Measurements from ENCODE around the gene DERL3. TPM values are rescaled to one million over a fixed set of nuclear protein-coding genes. Genes with fewer than 3 reads are reported as not detected.
"Not testable (repeated sequence)": the region's sequence is repeated elsewhere in the genome, so short reads cannot be mapped to it uniquely, and the experiment has no call there.

Gene DERL3
- not detected in 2 replicates for total RNA-seq (2014; rRNA removed; shearing (Covaris generic))
- not detected in 2 replicates for polyA plus RNA-seq (2015; cell fraction: cytosol; rRNA removed)
- polyA plus RNA-seq (2015; cell fraction: nucleus; rRNA removed): not detected in 2 replicates

DNA sequence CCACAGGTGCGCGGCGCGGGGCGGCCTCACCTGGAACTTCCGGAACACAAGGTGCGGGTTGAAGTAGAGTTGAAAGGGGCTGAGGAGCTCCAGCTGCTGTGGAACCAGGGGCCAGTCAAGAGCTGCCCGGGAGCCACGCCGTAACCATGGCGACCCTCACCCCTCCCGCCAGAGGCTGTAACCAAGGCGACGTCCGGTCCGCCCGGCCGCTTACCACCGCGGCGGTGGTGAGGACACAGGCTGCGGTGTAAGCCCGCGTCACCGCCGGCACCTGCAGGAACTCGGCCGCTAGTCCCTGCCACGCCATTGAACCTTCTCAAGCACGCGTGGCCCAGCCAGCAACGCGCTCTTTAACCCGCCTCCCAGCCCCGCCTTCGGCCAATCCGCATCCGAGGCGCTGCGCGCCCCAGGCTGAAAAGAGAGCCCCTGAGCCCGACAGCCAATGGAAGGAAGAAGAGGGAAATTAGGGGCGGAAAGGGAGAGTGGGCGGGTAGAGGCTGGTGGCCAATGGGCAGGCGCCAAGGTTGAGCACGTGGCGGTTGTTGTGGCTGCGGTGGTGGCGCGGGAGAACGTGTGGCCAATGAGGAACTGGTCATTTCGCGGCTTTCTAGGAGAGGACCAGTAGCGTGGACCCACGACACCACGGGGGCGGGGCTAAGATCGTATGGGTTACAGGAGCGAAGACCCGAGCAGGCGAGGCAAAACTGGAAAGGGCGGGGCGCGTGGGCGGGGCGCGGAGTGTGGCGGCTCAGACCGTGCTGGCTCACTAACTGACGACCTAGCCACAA, at the start of gene DERL3:
TSS of gene DERL3 (minus strand) at position 326 of the 788 bp plus-strand sequence. CDS start at position 307, 19 bp downstream.
- no peak for DNase-seq (ENCODE audit: low read depth)

DNA sequence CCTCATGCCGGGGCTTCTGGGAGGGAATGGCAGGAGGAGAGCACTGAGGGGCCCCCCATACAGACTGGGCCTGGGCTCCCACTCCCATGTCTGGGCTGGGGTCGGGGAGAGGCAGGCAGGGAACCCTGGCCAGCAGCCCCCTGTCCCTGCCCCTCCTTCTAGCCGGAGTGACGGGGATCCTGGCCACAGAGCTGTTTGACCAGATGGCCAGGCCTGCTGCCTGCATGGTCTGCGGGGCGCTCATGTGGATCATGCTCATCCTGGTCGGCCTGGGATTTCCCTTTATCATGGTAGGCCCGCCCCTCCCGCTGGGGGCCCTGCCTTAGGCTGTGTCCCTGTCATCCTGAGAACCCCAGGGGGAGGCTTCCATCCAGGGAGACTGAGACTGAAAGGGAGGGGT, 45.3 kb upstream of the DERL3 start:
- no peak for DNase-seq (ENCODE audit: low read depth)

DNA sequence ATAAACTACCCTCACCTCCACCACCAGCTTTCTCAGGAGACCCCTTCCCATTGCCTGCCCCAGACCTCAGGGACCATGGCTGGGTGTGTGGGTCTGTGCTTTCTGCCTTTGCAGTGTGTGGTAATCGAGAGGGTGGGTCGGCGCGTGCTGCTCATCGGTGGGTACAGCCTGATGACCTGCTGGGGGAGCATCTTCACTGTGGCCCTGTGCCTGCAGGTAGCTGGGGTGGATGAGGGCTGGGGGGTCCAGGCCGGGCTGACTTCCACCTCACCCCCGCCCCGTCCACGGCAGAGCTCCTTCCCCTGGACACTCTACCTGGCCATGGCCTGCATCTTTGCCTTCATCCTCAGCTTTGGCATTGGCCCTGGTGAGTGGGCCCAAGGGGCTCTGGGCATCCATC, 44.9 kb upstream of the DERL3 start:
- no peak for DNase-seq (ENCODE audit: low read depth)

DNA sequence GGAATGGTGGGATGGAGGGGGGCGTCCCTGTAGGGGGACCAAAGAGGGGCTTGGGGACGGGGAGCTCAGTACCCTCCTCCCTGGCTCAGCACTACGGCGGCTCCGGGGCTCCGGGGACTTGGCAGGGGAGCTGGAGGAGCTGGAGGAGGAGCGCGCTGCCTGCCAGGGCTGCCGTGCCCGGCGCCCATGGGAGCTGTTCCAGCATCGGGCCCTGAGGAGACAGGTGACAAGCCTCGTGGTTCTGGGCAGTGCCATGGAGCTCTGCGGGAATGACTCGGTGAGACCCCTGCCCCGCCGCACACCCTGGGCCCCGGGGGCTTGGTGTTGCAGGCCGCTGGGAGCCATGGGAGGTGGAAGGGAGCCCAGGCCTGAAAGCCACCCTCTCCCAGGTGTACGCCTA, 43.6 kb upstream of the DERL3 start:
- DNase-seq (ENCODE audit: low read depth): no peak

DNA sequence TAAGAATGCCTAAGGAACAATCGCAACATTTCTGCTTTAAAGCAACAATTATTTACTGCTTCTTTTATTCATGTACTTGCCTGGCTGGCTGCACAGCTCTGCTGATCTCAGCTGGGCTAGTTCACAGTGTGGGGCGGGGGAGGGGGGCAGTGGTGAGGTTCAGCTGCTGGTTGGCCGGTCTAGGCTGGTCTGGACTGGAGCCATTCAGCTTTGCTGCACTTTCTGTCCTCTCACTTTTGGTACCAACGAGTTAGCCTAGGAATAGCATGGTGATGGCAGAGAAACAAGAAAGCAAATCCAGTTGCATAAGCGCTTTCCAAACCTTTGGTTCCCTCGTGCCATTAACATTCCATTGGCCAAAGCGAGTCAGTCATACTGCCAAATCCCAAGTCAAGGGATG, 39.4 kb upstream of the DERL3 start:
- no peak for DNase-seq (ENCODE audit: low read depth)

DNA sequence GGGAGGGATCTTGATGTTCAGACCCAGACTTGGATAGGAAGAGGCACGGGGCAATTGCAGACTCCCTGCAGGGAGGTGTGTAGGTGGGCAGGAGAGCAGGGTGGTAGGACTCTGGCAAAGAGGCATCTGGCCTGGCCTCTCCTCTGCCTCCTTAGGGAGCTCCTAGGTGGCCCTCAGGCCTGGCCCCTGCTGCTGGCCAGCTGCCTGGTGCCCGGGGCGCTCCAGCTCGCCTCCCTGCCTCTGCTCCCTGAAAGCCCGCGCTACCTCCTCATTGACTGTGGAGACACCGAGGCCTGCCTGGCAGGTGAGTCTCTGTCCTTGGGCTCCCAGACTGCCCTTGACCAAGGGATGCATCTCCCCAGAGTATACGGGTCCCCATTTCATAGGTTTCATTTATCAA, 38.8 kb upstream of the DERL3 start:
- DNase-seq (ENCODE audit: low read depth): no peak

DNA sequence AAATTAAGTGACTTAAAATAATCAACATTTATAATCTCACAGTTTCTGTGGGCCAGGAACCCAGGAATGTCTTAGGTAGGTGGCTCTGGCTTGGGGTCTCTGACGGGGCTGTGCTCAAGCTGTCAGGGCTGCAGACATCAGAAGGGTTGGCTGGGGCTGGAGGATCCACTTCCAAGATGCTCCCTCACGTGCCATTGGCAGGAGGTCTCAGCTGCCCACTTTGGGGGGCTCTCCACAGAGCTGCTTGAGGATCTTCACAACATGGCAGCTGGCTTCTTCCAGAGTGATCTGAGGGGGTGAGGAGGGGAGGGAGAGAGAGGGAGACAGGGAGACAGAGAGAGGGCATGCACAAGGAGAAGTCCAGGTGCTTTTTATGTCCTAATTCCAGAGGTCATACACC, 37.0 kb upstream of the DERL3 start:
- DNase-seq (ENCODE audit: low read depth): no peak

DNA sequence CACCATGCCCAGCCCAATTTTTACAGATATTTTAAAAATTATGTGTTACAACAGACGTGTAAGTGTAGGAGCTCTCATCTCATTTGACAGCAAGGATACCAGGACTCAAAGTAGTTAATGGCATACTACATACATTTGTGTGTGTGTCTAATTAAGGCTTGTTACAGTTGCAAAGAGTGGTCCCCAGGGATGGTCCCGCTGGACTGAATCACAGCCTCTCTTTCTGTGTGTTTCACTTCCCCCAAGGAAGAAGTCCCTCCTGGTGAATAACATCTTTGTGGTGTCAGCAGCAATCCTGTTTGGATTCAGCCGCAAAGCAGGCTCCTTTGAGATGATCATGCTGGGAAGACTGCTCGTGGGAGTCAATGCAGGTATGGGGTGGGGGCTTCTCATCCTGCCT, 36.1 kb upstream of the DERL3 start:
- DNase-seq (ENCODE audit: low read depth): no peak

DNA sequence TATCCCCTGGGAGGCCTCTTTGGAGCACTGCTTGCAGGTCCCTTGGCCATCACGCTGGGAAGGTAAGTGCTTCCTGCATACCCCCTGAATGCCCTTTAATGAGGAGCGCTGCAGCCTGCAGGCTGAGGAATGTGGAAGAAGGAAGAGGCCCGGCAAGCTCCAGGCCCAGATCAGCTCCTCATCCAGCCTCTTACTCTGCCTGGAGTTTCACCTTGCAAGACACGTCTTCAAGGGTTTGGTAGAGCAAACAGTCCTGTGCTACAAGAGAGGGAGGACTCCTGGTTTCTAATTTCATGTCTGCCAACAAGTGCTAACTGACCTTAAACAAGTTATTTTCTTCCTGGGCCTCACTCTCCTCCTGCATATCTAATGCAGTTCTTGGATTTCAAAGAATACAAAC, 29.8 kb upstream of the DERL3 start:
- DNase-seq (ENCODE audit: low read depth): no peak

DNA sequence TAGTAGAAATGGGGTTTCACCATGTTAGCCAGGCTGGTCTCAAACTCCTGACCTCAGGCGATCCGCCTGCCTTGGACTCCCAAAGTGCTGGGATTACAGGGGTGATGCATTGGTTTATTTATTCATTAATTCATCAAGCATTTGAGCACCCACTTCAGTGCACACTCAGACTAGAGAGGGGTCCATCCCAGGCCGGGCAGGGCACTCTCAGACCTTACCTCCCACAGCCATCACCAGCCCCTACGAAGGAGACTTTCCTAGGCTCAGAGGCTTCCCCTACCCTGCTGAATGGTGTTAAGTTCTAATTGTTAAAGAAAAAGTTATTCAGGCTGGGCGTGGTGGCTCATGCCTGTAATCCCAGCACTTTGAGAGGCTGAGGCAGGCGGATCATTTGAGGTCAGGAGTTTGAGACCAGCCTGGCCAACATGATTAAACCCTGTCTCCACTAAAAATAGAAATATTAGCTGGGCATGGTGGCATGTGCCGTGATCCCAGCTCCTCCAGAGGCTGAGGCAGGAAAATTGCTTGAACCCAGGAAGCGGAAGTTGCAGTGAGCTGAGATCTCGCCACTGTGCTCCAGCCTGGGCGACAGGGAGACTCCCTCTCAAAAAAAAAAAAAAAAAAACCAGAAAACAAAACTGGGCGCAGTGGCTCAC, 25.8 kb upstream of the DERL3 start:
- DNase-seq (ENCODE audit: low read depth): not testable (repeated sequence)

DNA sequence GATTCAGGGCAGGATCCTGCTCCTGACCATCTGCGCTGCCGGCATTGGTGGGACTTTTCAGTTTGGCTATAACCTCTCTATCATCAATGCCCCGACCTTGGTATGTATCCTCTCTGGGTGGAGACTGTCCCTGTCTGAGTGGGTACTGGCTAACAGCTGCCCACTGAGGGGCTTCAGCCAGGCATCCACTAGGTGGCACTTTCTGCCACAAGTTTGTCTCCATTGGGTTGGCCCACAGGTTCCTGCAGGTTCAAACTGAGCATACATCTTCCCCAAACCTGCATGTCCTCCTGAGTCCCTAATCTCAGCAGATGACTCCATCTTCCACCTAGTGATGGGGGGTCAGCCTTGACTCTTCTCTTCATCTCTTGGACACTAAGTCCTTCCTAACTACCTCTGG, 23.3 kb upstream of the DERL3 start:
- DNase-seq (ENCODE audit: low read depth): peak; percentile 47

DNA sequence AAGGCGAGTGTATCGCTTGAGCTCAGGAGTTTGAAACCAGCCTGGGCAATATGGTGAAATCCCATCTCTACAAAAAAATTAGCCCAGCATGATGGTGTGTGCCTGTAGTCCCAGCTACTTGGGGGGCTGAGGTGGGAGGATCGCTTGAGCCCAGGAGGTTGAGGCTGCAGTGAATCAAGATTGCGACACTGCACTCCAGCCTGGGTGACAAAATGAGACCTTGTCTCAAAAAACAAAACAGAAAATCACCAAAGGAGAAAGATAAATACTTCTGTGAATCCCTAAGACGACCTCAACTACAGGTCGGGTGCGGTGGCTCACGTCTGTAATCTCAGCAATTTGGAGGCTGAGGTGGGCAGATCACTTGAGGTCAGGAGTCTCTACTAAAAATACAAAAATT, 21.4 kb upstream of the DERL3 start:
- not testable (repeated sequence) for DNase-seq (ENCODE audit: low read depth)

DNA sequence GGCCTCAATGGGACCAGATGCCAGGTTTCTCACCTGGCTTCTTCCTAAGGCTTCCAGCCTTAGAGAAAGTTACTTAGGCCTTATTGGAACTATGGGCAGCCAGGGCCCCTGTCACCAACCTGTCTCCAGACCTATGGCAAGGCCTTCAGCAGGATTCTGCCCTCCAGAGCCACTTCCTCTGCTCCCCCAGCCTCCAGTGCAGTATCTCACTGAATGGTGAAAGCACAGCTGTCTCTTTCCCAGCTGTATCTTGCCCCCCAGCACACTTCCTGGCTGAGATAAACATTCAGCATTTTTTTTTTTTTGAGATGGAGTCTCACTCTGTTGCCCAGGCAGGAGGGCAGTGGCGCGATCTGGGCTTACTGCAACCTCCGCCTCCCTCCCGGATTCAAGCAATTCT, 20.4 kb upstream of the DERL3 start:
- DNase-seq (ENCODE audit: low read depth): no peak

DNA sequence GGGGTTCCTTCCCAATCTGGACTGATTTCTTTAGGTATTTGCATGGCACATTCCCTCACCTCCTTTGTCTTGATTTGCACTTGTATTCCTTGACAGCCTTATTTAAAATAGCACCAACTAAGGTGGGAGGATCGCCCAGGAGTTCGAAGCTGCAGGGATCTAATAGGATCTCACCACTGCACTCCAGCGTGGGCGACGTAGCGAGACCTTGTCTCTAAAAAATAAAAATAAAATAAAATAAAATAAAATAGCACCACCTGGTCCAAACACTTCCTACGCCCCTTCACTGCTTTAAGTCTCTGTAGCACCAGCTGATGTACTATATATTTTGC, 19.6 kb upstream of the DERL3 start:
- DNase-seq (ENCODE audit: low read depth): no peak

DNA sequence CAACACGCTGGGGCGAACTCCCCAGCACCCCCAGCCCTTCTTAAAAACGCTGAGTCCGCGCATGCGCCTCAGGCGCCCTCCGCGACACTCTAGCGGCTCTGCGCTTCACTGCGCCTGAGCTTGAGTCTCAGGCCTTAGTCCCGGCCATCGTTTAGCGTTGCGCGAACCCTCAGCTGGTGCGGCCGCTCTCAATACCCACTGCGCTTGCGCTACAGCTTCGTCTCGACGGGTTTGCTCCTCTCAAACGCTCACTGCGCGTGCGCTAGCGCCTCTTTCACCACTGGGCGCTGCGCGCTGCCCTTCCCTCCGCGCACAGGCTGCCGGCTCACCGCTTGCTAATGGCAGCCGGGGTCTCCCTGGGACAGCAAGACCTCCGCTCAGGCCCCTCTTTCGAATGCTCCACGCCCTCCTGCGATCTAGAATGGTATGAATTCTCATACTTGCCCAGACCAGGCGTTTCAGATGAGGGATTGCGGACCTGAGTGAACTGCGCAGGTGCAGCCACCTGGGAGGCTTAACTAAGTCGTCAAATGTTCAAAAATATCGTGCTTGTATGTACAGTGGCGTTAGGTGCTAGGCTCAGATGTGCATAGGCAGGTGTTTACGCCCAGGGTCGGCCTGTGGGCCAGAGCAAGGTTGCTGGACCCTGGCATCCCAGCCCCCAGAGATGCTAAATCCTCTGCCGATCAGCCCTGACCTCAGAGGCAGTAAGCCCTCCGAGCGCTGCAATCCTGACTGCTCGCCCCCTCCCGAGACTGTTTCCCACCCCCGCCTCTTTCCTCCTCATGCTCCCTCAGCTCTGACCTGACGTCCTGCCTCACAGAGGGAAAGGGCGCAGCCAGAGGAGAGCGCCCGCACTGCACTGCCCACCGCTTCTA, 19.0 kb upstream of the DERL3 start, which contains the start of gene SLC2A11:
TSS of gene SLC2A11 (plus strand) at position 270 of the 878 bp plus-strand sequence. CDS start at position 395, 125 bp downstream.
- DNase-seq (ENCODE audit: low read depth): peak; percentile 91

DNA sequence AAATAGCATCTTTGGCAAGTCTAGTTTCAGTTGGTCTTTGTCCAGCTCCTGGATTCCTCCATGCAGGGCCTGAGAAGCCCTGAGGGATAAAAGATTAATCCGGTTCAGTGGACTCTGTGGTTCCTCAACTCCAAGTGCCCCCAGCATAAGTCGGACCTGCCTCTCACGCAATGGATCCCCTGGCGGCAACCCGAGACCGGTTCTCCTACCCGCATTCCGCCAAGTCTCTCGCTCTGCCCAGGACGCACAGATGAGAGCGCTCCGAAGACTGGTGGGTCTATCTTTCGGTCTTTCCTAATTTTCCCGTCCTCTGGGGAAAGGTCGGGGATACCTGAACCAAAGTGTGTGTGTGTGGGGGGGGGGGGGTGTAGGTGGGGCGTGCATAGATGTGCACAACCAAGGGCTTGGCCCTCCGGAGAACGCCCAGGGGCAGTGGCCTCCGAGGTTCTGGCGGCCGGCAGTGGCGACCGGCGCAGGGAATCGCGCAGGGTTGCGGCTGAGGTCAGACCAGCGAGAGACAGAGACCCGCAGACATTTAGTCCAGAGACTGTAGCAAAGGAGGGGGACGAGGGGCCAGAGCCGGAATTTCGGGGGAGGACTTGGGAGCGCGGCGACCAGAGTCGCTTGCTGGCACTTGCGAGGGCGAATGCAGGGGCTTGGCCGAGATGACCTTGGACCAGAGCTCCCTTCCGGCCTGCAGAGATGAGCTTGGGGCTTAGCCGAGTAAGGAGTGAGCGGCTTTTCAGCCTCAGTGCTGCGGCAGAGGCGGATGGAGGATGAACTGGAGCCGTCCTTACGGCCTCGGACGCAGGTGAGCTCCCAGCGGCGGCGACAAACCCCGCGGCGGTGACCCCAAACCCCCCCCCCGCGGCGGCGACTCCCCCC, 18.2 kb upstream of the DERL3 start:
- DNase-seq (ENCODE audit: low read depth): no peak

DNA sequence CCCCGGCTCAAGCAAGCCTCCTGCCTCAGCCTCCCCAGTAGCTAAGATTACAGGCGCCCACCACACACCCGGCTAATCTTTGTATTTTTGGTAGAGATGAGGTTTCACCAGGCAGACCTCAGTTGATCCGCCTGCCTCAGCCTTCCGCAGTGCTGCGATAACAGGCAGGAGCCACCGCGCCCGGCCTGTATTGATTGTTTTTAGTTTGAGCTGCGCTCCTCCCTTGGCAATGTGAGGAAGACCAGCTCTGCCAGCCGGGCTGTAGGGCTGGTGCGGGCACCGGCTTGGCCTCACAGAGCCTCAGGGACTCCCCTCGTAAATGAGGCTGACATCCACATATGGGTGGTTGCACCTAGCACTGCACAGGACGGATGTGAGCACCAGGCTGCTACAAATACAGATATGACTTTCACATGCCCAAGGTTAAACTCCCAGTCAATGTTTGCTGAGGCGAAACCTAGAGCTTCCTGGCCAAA, 11.4 kb upstream of the DERL3 start:
- no peak for DNase-seq (ENCODE audit: low read depth)

DNA sequence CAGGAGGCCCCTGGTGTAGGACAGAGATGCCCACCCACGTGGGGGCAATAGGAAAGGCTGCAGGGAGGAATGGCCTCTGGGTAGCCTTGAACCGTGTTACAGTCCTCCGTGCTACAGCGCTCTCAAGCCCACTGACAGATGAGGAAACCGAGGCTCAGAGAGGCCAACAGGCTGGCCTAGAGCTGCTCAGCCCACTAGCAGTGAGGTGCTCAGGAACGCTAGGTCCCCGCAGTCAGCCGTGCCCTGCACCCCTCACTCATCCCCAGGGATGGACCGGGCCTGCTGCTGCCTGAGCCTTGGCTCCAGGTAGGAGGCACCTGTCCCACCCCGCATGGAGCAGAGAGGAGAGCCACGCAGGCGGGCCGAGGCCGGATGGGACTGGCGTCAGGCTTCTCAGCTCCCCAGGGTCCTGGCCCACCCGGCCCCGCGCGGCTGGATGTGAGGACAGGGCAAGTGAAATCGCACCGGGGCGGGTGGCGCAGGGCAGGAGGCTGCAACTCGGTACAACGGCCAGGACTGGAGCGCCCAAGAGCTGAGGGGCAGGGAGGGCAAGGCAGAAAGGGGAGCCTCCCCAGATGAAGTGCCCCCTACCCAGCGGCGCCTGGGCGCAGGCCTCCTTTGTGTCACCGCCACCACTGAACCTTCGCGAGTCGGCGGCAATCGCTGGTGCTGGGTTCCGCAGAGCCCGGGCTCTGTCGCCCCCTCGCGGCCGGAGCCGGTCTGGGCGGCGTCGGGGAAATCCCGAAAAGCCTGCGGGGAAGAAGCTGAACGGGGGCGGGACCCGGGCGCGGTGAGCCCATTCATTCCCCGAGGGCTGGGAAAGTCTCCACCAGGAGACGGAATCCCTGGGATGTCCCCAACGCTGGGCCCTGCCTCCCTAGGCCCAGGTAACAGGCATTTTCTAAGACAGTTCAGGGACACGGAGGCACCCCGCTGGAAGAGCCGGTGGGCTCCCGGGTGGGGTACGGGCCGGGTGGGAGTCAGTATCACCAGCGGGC, 10.5 kb upstream of the DERL3 start:
- peak; percentile 72 for DNase-seq (ENCODE audit: low read depth)

Data from HT1080 (cell line).